ENCODE data around the gene CDC42BPG. TPM values are rescaled to one million over a fixed set of nuclear protein-coding genes. Genes with fewer than 3 reads are reported as not detected.

Gene CDC42BPG
- total RNA-seq, 1 experiment from 2014 or later = 14.5 TPM

DNA sequence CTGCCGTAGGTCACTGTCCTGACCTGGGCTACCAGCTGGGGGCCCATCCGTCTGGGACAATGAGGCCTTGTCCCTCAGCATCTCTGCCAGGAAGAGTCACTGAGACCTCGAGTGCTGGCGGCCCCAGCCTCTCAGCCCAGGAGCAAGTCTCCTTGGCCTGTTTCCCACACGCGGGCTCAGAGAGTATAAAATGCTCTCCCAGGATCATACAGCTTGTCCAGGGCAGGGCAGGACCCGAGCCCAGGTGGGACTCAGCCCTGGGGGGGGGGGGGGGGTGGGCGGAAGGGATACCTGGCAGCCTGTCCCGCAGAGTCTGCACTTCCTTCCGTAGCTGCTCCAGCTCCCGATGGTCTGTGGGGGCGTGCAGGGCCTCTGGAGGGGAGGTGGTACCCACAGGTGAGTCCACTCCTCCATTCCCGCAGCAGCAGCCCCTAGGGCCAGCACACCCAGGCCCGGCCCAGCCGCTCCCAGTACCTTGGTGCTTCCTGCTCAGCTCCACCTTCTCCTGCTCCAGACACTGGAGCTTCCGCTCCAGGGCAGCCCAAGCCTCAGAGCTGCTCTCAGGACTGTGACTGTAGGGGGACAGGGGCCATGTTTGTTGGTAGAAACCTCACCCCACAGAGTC is 7.9 kb downstream of the CDC42BPG start:
- Histone ChIP-seq H3K4me2 (ENCODE audit: low read length) (no peak overlapping the region), H3K79me2 (ENCODE audit: low read length) (peaks cover 2% of the 10 kb centered on the region), H3F3A (ENCODE audit: low read length, unreplicated experiment) (no peaks in the 10 kb centered on the region), H3K9me3 (ENCODE audit: low read length) (no peaks in the 10 kb centered on the region), H3K27me3 (ENCODE audit: low read length) (no peaks in the 10 kb centered on the region), H4K20me1 (ENCODE audit: low read length) (no peaks in the 10 kb centered on the region), H3K36me3 (ENCODE audit: low read depth, low read length) (peaks cover 35% of the 10 kb centered on the region), H3K9me2 (replicated peaks; ENCODE audit: low read length) (no peaks in the 10 kb centered on the region), H2AFZ (ENCODE audit: low read length) (no peak overlapping the region), H3K9ac (ENCODE audit: low read length) (no peak overlapping the region), H3K4me3 (ENCODE audit: low read length) (no peak overlapping the region), H3K4me1 (ENCODE audit: insufficient read depth, low read length) (peaks cover 16% of the 10 kb centered on the region), H3K27ac (ENCODE audit: low read length) (no peak overlapping the region)
- ATAC-seq = no peak
- intact Hi-C loops (cut with micrococcal nuclease) = no loop called here
- ChIA-PET POLR2A (ENCODE audit: unreplicated experiment) (no interaction called here), CTCF (no interaction called here)
- DNase-seq = no peak
- TF ChIP-seq EZH2phosphoT487 (IDR thresholded peaks at IDR 0.05; ENCODE audit: borderline replicate concordance, low read length) (no peak), EZH2 (IDR thresholded peaks at IDR 0.05; ENCODE audit: low read length, unreplicated experiment) (no peak)
- TF ChIP-seq, protein P1, sequence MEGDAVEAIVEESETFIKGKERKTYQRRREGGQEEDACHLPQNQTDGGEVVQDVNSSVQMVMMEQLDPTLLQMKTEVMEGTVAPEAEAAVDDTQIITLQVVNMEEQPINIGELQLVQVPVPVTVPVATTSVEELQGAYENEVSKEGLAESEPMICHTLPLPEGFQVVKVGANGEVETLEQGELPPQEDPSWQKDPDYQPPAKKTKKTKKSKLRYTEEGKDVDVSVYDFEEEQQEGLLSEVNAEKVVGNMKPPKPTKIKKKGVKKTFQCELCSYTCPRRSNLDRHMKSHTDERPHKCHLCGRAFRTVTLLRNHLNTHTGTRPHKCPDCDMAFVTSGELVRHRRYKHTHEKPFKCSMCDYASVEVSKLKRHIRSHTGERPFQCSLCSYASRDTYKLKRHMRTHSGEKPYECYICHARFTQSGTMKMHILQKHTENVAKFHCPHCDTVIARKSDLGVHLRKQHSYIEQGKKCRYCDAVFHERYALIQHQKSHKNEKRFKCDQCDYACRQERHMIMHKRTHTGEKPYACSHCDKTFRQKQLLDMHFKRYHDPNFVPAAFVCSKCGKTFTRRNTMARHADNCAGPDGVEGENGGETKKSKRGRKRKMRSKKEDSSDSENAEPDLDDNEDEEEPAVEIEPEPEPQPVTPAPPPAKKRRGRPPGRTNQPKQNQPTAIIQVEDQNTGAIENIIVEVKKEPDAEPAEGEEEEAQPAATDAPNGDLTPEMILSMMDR (conservative IDR thresholded peaks at IDR 0.05; ENCODE audit: low read depth, low read length) = no peak
- no TSS peak for BruUV-seq (replicated peaks)

DNA sequence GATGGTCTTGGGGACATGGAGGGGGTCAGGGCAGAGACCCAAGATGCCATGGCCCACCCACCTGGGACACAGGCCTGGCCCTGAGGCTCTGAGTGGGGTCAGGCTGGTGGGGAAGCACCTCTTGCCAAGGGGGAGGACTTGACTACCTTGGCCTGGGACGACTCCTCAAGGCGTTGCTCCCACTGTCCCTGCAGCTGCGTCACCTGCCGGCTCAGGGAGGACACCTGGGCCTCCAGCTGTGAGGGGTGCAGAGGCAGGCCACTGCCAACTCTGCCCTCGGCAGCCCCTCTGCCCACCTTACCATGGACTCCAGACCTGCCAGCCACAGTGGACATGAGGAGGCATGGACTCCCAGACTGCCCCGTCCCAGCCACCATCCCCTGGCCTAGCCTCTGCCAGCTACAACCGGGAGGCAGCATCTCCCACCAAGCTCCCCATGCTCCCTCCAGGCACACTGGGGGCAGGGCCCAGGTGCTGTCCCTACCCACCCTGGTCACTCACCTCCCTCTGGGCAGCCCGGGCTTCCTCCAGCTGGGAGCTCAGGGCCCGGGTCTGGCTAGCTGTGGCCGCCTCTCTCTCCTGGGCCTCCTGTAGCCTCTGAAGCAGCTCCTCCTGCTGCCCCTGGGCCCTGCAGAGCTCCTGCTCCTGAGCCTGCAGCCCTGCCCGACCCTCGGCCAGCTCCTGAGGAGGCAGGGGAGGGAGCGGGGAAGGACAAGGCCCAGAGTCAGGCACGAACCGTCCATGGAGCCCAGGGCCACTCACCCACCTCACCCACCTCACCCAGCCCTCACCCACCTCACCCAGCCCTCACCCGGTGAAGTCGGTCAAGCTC is 8.6 kb downstream of the CDC42BPG start:
- Histone ChIP-seq H3K27ac (ENCODE audit: low read length) (0 out of 2 replicates have a peak overlapping the region, but pooled peaks have one; percentile 9), H3K9me2 (replicated peaks; ENCODE audit: low read length) (no peaks in the 10 kb centered on the region), H3F3A (ENCODE audit: low read length, unreplicated experiment) (no peaks in the 10 kb centered on the region), H3K9ac (ENCODE audit: low read length) (no peak overlapping the region), H4K20me1 (ENCODE audit: low read length) (no peaks in the 10 kb centered on the region), H3K4me3 (ENCODE audit: low read length) (no peak overlapping the region), H3K4me1 (ENCODE audit: insufficient read depth, low read length) (peaks cover 16% of the 10 kb centered on the region), H2AFZ (ENCODE audit: low read length) (no peak overlapping the region), H3K36me3 (ENCODE audit: low read depth, low read length) (peaks cover 35% of the 10 kb centered on the region), H3K4me2 (ENCODE audit: low read length) (peak overlapping the region; percentile 32; the same call in 1 of the 2 replicates), H3K27me3 (ENCODE audit: low read length) (no peaks in the 10 kb centered on the region), H3K79me2 (ENCODE audit: low read length) (no peaks in the 10 kb centered on the region), H3K9me3 (ENCODE audit: low read length) (no peaks in the 10 kb centered on the region)
- ATAC-seq (peak; percentile 22), DNase-seq (no peak)
- intact Hi-C loops (cut with micrococcal nuclease) = no loop called here
- TF ChIP-seq EZH2phosphoT487 (IDR thresholded peaks at IDR 0.05; ENCODE audit: borderline replicate concordance, low read length) (no peak), EZH2 (IDR thresholded peaks at IDR 0.05; ENCODE audit: low read length, unreplicated experiment) (no peak)
- TF ChIP-seq, protein P1 (conservative IDR thresholded peaks at IDR 0.05; ENCODE audit: low read depth, low read length) = no peak
- BruUV-seq (replicated peaks) = no TSS peak
- ChIA-PET POLR2A (ENCODE audit: unreplicated experiment) (interaction anchor here (0.6 kb wide), 1 partner anchor 18 kb away, joined by 5 read pairs; no protein-coding TSS in a partner anchor), CTCF (interaction anchor here (0.6 to 1.4 kb wide), 2 partner anchors 48 to 958 kb away, joined by 5 to 14 read pairs; no protein-coding TSS in a partner anchor)

All from PC-3 (cell line).